ENCODE measurements around the gene C9orf85.

Gene C9orf85

DNA sequence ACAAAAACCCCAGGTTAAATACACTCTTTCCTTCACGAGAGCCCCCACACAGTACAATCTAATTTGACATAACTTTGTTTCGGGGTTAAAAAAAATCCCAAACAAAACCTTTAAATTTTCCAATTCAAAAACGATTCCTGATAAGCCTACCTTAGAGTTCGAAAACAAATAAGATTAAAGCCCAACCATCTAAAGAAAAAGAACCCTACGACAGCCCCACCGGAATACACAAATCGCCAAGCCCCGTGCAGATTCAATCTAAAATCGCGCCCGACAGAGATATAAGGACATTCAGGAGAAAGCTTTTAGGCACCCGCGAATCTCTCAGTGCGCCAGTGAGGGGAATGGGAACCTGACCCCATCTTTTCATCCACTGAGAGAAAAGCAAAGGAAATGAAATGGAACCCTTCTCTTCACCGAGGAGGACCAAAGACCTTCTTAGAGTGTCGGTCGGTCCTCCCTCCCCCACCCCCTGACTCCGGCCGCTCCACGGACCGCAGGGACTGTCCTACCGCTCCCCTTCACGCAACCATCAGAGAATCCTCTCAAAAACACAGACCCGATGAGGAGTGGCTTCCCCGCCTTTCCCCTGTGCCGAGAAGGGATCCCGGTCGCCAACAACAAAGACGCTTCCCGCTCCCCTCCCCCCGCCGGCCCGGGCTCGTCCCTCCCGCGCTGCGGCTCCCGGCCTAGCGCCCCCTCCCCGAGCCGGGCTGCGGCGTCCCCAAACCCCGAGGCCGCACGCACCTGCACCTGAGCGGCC is 1.4 kb upstream of the C9orf85 start:
- in situ Hi-C loops (cut with HindIII; ENCODE audit: low pct_ligation_motif_present, low sequenced_read_pairs): no loop called here
- peak overlapping the region; percentile 69 for H3K27ac ChIP-seq
- peak overlapping the region; percentile 89 for H3K4me3 ChIP-seq (ENCODE audit: low read depth, low read length)
- TF ChIP-seq CTCF (IDR thresholded peaks at IDR 0.05; ENCODE audit: low read depth, low read length, missing control alignments): no peak
- H3K27me3 ChIP-seq (replicated peaks): no peaks in the 10 kb centered on the region
- DNase-seq: peak; percentile 20
- H3K36me3 ChIP-seq (replicated peaks): no peaks in the 10 kb centered on the region

GRCh38 chr9:71910650-71911060 is 784 bp upstream of the C9orf85 start:
- H3K27me3 ChIP-seq (replicated peaks): no peaks in the 10 kb centered on the region
- TF ChIP-seq CTCF (IDR thresholded peaks at IDR 0.05; ENCODE audit: low read depth, low read length, missing control alignments): no peak
- peak; percentile 2 for DNase-seq
- peak overlapping the region; percentile 69 for H3K27ac ChIP-seq
- peak overlapping the region; percentile 89 for H3K4me3 ChIP-seq (ENCODE audit: low read depth, low read length)
- no peaks in the 10 kb centered on the region for H3K36me3 ChIP-seq (replicated peaks)
- in situ Hi-C loops (cut with HindIII; ENCODE audit: low pct_ligation_motif_present, low sequenced_read_pairs): no loop called here

DNA sequence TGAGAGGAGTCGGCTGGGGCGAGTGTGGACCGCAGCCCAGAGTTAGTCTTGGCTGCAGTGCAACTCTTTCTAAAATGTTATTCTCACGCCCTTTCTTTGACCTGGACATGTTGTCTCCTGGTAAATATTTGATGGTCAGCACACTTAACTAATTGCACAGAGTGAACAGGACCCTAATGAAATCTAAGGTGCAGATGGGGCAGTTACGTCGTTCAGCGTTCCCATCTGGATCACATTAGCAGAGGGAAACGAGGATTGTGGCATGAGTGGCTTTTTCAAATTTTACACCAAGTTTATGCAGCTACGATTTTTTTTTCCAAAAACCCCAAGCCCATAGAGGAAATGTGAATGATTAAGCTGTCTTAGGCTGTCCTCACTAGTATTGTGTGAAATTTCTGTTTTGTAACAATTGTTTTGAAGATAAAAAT is 483 bp downstream of the C9orf85 start:
- TF ChIP-seq CTCF (IDR thresholded peaks at IDR 0.05; ENCODE audit: low read depth, low read length, missing control alignments): no peak
- no peak for DNase-seq

GRCh38 chr9:71915495-71915894 is 4.1 kb downstream of the C9orf85 start:
- H3K27me3 ChIP-seq (replicated peaks): no peaks in the 10 kb centered on the region
- no peak overlapping the region for H3K4me3 ChIP-seq (ENCODE audit: low read depth, low read length)
- no peak overlapping the region for H3K27ac ChIP-seq
- no peak for TF ChIP-seq CTCF (IDR thresholded peaks at IDR 0.05; ENCODE audit: low read depth, low read length, missing control alignments)
- DNase-seq: no peak
- in situ Hi-C loops (cut with HindIII; ENCODE audit: low pct_ligation_motif_present, low sequenced_read_pairs): no loop called here
- H3K36me3 ChIP-seq (replicated peaks): no peaks in the 10 kb centered on the region

More for the DNA sequence above, 483 bp downstream of the C9orf85 start:
- peak overlapping the region; percentile 75 for H3K27ac ChIP-seq
- H3K27me3 ChIP-seq (replicated peaks): no peaks in the 10 kb centered on the region
- peak overlapping the region; percentile 89 for H3K4me3 ChIP-seq (ENCODE audit: low read depth, low read length)
- no peaks in the 10 kb centered on the region for H3K36me3 ChIP-seq (replicated peaks)
- in situ Hi-C loops (cut with HindIII; ENCODE audit: low pct_ligation_motif_present, low sequenced_read_pairs): no loop called here

DNA sequence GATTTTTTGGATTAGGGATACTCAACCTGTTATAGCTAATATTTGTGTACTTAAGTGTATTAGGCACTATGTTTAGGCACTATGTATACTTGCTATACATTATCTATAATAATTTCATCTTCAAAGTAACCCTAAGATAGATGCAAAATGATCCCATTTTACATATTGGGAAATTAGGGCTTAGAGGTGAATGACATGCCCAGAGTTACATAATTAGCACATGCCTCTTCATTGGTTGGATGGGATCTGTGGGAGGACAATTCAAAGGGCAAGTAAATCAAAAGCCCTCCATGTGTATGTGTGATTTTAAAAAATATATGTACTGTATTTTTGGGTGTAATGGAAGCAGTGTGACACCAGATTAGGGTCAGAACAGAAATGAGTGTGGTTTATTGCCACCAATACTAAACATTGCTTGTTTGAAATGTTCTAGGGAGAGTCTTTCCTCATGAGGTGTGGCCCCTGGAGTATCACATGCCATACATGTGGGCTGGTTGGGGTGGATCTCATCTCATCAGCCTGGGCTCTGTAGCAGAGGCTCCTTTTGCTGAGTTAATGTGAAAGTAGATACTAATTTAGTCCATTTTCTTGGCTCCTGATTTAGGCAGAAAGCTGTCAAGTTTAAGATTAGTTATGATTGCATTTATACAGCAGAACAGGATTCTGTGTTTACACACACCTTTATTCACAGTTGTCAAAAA is 5.5 kb downstream of the C9orf85 start:
- H3K27ac ChIP-seq: no peak overlapping the region

More for the DNA sequence above, 5.5 kb downstream of the C9orf85 start:
- in situ Hi-C loops (cut with HindIII; ENCODE audit: low pct_ligation_motif_present, low sequenced_read_pairs): no loop called here
- DNase-seq: no peak
- no peak for TF ChIP-seq CTCF (IDR thresholded peaks at IDR 0.05; ENCODE audit: low read depth, low read length, missing control alignments)
- Histone ChIP-seq H3K36me3 (replicated peaks) (no peaks in the 10 kb centered on the region), H3K27me3 (replicated peaks) (no peaks in the 10 kb centered on the region), H3K4me3 (ENCODE audit: low read depth, low read length) (no peak overlapping the region)

Measured in brain microvascular endothelial cell (primary cell).